CD14-positive monocyte (primary cell): ENCODE results near the gene PSPC1. TPM values are rescaled to one million over a fixed set of nuclear protein-coding genes. Genes with fewer than 3 reads are reported as not detected.
"Not testable (repeated sequence)": the region's sequence is repeated elsewhere in the genome, so short reads cannot be mapped to it uniquely, and the experiment has no call there.

Experiments used
- DNase-seq, 3 donors: peaks; one replicate each; pipeline ENCODE4 v3.0.0-alpha.2; 2011 to 2022
- H2AFZ ChIP-seq: 2 replicates; pipeline ENCODE4 v1.6.0; 2012; ENCODE audit warnings: mild to moderate bottlenecking, low read depth, low read length, inconsistent platforms; ENCODE audit not compliant: insufficient read depth, poor library complexity, severe bottlenecking
- H3K27ac ChIP-seq, 2 donors: 1 replicate in 1 of 2; 2 replicates in 1 of 2; pipeline ENCODE4 v1.5.1; 2012 to 2013; ENCODE audit warnings: low read length in 2 of 2, control low read depth in 1 of 2, inconsistent platforms in 1 of 2, low read depth in 1 of 2, mild to moderate bottlenecking in 1 of 2
- H3K27me3 ChIP-seq, 2 donors: one replicate each; pipeline versions ENCODE4 v1.6.0 to v1.6.1; 2011 to 2013; ENCODE audit warnings: low read length in 2 of 2; ENCODE audit not compliant: control insufficient read depth in 2 of 2, insufficient read depth in 2 of 2
- H3K36me3 ChIP-seq, 2 donors: replicated peaks in 1 of 2; 1 replicate in 1 of 2; 2 replicates in 1 of 2; pipeline versions ENCODE4 v1.5.1 to v1.6.1; 2012 to 2013; ENCODE audit warnings: low read length in 2 of 2, control low read depth in 1 of 2, inconsistent platforms in 1 of 2, mild to moderate bottlenecking in 1 of 2; ENCODE audit not compliant: insufficient read depth in 2 of 2, control insufficient read depth in 1 of 2
- H3K4me1 ChIP-seq, 2 donors: 1 replicate in 1 of 2; 2 replicates in 1 of 2; pipeline versions ENCODE4 v1.5.1 to v1.6.1; 2012 to 2013; ENCODE audit warnings: low read length in 2 of 2, control low read depth in 1 of 2, inconsistent platforms in 1 of 2, mild to moderate bottlenecking in 1 of 2, moderate library complexity in 1 of 2; ENCODE audit not compliant: insufficient read depth in 2 of 2, control insufficient read depth in 1 of 2
- H3K4me2 ChIP-seq: replicated peaks from 2 replicates; pipeline ENCODE3; 2012; ENCODE audit warnings: low read length, moderate library complexity, mild to moderate bottlenecking; ENCODE audit not compliant: poor library complexity, severe bottlenecking; ENCODE audit errors: extremely low read depth
- H3K4me3 ChIP-seq, 3 experiments: fragments of 200-600 bp in 1 of 3; sonication (generic) in 1 of 3; replicated peaks in 1 of 3; 1 replicate in 2 of 3; 2 replicates in 1 of 3; pipeline ENCODE4 v1.5.1; 2011 to 2013; ENCODE audit warnings: low read length in 3 of 3, mild to moderate bottlenecking in 3 of 3, control low read depth in 2 of 3, low read depth in 2 of 3, inconsistent platforms in 1 of 3, moderate library complexity in 1 of 3
- H3K79me2 ChIP-seq: 2 replicates; pipeline ENCODE4 v1.6.0; 2012; ENCODE audit warnings: mild to moderate bottlenecking, control low read depth, inconsistent platforms, low read length, moderate library complexity; ENCODE audit not compliant: insufficient read depth
- H3K9ac ChIP-seq: 2 replicates; pipeline ENCODE4 v1.6.0; 2017; ENCODE audit warnings: low read length, mild to moderate bottlenecking; ENCODE audit not compliant: insufficient read depth, poor library complexity, severe bottlenecking
- H3K9me3 ChIP-seq, 2 donors: replicated peaks in 1 of 2; 1 replicate in 1 of 2; 2 replicates in 1 of 2; pipeline versions ENCODE4 v1.5.1 to v1.6.1; 2012 to 2013; ENCODE audit warnings: low read length in 2 of 2, control low read depth in 1 of 2; ENCODE audit not compliant: control insufficient read depth in 1 of 2, insufficient read depth in 1 of 2
- H4K20me1 ChIP-seq: 2 replicates; pipeline ENCODE4 v1.6.0; 2012; ENCODE audit warnings: mild to moderate bottlenecking, low read length, control low read depth, moderate library complexity; ENCODE audit not compliant: insufficient read depth
- H3K27ac Mint-ChIP-seq, 7 donors: one replicate each; pipeline ENCODE4 v1.8.0; 2020; ENCODE audit warnings: mild to moderate bottlenecking in 7 of 7, mixed read lengths in 7 of 7, moderate library complexity in 6 of 7, inconsistent platforms in 2 of 7
- H3K27me3 Mint-ChIP-seq, 3 donors: one replicate each; pipeline ENCODE4 v1.8.0; 2021 to 2022; ENCODE audit warnings: low read depth in 3 of 3, mild to moderate bottlenecking in 3 of 3, mixed read lengths in 3 of 3, moderate library complexity in 3 of 3, inconsistent platforms in 1 of 3
- H3K36me3 Mint-ChIP-seq, 2 donors: one replicate each; pipeline ENCODE4 v1.8.0; 2020; ENCODE audit warnings: mixed read lengths in 2 of 2, inconsistent platforms in 1 of 2, mild to moderate bottlenecking in 1 of 2
- H3K4me1 Mint-ChIP-seq: one replicate; pipeline ENCODE4 v1.8.0; 2020; ENCODE audit warnings: mild to moderate bottlenecking, mixed read lengths
- H3K4me3 Mint-ChIP-seq, 2 donors: one replicate each; pipeline ENCODE4 v1.8.0; 2020; ENCODE audit warnings: mild to moderate bottlenecking in 2 of 2, mixed read lengths in 2 of 2, moderate library complexity in 1 of 2
- H3K9me3 Mint-ChIP-seq, 7 donors: one replicate each; pipeline ENCODE4 v1.8.0; 2020 to 2022; ENCODE audit warnings: mixed read lengths in 7 of 7, mild to moderate bottlenecking in 6 of 7, moderate library complexity in 6 of 7, inconsistent platforms in 2 of 7
- WGBS: methylation state at CpG from one replicate; pipeline ENCODE4 v1.1.5; 2013; ENCODE audit warnings: missing lambda C conversion rate; ENCODE audit not compliant: insufficient coverage; 5-methylcytosine and 5-hydroxymethylcytosine counted together
- intact Hi-C, 2 donors: fragments of 100-400 bp; cut with micrococcal nuclease; formaldehyde crosslinking; loops; one replicate each; pipeline versions ENCODE4 v1.15.0 to v1.15.1; 2023
- polyA plus RNA-seq, 3 donors: library from polyadenylated mRNA; depleted of rRNA in 1 of 3; unstranded in 2 of 3; stranded (reverse) in 1 of 3; fragments of 300-500 nt in 2 of 3; fragments of >200 nt in 1 of 3; fragmentation: Illumina TruSeq in 2 of 3; gene quantifications; 1 replicate in 2 of 3; 2 replicates in 1 of 3; pipeline ENCODE4 v1.2.3, GENCODE V29; 2012 to 2021
- TF ChIP-seq, protein P1 (sequence below): fragments of 200-600 bp; IDR thresholded peaks from one replicate; pipeline ENCODE4 v1.8.0; 2022; ENCODE audit warnings: antibody characterized with exemption, mild to moderate bottlenecking

Gene PSPC1
- polyA plus RNA-seq, 3 donors: 17.3 to 34.4 (median 19.4) TPM

DNA sequence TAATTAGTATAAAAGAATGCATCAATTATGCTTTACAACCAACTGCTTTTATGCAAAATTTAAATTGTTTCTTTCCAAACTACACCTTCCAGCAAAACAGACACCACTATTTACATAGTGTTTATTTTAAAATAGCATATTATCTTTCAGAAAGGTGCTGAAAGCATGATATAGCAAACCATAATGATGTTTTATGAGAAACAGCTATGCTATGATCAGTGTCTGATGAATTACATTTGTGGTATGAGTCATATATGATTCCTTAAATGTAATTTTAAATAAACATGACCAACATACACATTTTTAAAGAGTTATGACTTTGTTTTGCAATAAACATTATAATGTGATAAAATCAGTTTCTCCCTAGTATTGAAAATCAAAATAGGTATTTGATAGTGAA, 81.1 kb downstream of the PSPC1 start:
- H3K27ac Mint-ChIP-seq, H3K27ac ChIP-seq, DNase-seq, H3K9ac ChIP-seq, H3K4me1 Mint-ChIP-seq, H3K4me1 ChIP-seq, H3K79me2 ChIP-seq, H3K4me2 ChIP-seq, H3K4me3 Mint-ChIP-seq, H3K9me3 Mint-ChIP-seq, H2AFZ ChIP-seq, H3K27me3 ChIP-seq, H3K27me3 Mint-ChIP-seq, H4K20me1 ChIP-seq, H3K9me3 ChIP-seq, intact Hi-C loops, H3K4me3 ChIP-seq: not testable (repeated sequence)
- H3K36me3 Mint-ChIP-seq: peaks cover 23 to 35% of the 10 kb centered on the region in 2 donors
- H3K36me3 ChIP-seq: peaks cover 3 to 44% of the 10 kb centered on the region in 2 donors

DNA sequence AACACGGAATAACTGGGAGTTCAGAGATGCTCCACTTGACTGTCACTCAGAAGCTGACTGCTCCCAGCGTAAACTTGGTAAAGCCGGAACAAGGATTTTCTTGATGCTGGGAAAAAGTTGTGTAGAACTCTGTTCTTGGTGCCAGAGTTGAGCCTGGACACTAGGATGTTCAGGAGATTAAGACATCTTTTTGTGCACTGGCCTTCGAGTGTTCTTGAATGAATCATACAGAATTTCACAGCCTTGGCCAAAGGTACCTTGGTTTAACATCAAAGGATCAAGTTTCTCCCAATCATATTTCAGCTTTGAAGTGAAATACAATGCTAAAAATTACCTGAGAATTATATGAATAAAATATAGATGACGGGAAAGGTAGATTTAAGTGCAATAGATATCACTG, 81.8 kb downstream of the PSPC1 start:
- no CpG with 5 or more reads among the region's 5 CpGs for WGBS

DNA sequence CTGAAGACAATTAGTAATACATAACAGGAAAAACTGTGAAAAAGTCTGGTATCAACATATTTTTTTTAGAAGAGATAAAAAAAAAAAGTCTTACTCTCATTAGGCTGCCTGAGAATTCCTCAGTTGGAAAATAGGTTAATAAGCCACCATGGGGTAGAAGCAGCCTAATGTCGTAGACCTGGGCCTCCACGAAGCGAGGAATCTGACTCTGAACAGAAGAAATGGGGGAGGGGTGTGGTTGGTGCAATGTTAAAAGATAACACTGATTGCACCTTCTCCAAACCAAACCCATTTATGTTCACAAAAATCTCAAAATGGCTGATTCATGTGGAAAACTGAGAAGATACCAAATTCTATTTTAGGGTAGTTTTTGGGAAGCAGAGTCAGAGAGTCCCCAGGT, 86.9 kb downstream of the PSPC1 start:
- TF ChIP-seq, protein P1, sequence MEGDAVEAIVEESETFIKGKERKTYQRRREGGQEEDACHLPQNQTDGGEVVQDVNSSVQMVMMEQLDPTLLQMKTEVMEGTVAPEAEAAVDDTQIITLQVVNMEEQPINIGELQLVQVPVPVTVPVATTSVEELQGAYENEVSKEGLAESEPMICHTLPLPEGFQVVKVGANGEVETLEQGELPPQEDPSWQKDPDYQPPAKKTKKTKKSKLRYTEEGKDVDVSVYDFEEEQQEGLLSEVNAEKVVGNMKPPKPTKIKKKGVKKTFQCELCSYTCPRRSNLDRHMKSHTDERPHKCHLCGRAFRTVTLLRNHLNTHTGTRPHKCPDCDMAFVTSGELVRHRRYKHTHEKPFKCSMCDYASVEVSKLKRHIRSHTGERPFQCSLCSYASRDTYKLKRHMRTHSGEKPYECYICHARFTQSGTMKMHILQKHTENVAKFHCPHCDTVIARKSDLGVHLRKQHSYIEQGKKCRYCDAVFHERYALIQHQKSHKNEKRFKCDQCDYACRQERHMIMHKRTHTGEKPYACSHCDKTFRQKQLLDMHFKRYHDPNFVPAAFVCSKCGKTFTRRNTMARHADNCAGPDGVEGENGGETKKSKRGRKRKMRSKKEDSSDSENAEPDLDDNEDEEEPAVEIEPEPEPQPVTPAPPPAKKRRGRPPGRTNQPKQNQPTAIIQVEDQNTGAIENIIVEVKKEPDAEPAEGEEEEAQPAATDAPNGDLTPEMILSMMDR: no peak
- intact Hi-C loops: no loop called here

More for the DNA sequence above, 81.8 kb downstream of the PSPC1 start:
- H3K27me3 ChIP-seq, DNase-seq, H3K4me2 ChIP-seq, H2AFZ ChIP-seq, H3K79me2 ChIP-seq, H3K9me3 ChIP-seq, H4K20me1 ChIP-seq, H3K4me3 ChIP-seq, H3K27ac ChIP-seq, H3K4me3 Mint-ChIP-seq, H3K27me3 Mint-ChIP-seq, H3K9ac ChIP-seq, intact Hi-C loops, H3K9me3 Mint-ChIP-seq, H3K27ac Mint-ChIP-seq, H3K4me1 Mint-ChIP-seq, H3K4me1 ChIP-seq: not testable (repeated sequence)
- peaks cover 23 to 34% of the 10 kb centered on the region in 2 donors for H3K36me3 Mint-ChIP-seq
- H3K36me3 ChIP-seq: peaks cover 3 to 43% of the 10 kb centered on the region in 2 donors

More for the DNA sequence above, 86.9 kb downstream of the PSPC1 start:
- no peaks in the 10 kb centered on the region for H3K79me2 ChIP-seq
- H3K27me3 ChIP-seq: no peaks in the 10 kb centered on the region
- H4K20me1 ChIP-seq: no peaks in the 10 kb centered on the region
- H3K4me2 ChIP-seq: no peak overlapping the region
- no peaks in the 10 kb centered on the region for H3K4me1 ChIP-seq
- H3K27ac ChIP-seq: no peak overlapping the region
- no peak for DNase-seq
- H3K9ac ChIP-seq: no peak overlapping the region
- Mint-ChIP-seq H3K27ac (no peak overlapping the region), H3K4me1 (no peaks in the 10 kb centered on the region), H3K36me3 (peaks cover 28 to 48% of the 10 kb centered on the region in 2 donors), H3K4me3 (no peak overlapping the region), H3K9me3 (no peaks in the 10 kb centered on the region), H3K27me3 (no peaks in the 10 kb centered on the region)
- WGBS: no CpG with 5 or more reads among the region's 3 CpGs
- H3K36me3 ChIP-seq: peaks cover 9 to 53% of the 10 kb centered on the region in 2 donors
- H3K9me3 ChIP-seq: no peaks in the 10 kb centered on the region
- H2AFZ ChIP-seq: no peak overlapping the region
- H3K4me3 ChIP-seq: no peak overlapping the region
